ENCODE results near the gene MYH7.

The MYH7 gene

DNA sequence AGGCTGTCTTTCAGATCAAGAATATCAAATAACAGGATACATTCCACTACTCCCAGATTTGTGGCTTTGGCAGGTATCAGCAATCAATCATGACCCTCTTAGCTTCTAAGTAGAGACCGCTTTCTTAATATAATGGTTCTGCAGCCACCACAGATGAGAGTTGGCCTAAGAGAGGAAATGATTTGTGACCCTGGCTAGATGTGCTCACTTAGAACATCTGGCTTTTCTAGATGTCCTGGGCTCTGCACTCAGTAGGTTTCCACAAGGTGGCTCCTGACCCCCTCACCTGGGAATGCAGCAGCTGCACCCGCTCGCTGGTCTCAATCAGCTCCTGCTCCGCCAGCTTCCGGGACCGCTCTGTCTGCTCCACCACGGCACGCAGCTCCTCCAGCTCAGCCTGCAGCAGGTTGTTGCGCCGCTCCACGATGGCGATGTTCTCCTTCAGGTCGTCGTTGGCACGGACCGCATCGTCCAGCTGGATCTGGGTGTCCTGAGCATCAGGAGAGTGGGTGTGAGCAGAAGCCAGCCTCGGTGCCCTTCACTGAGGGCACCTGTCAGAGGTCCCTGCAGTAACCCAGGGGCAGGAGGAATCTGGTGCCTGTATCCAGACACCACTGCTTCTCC is 49.7 kb downstream of the MYH7 start:
- DNase-seq, result no peak

DNA sequence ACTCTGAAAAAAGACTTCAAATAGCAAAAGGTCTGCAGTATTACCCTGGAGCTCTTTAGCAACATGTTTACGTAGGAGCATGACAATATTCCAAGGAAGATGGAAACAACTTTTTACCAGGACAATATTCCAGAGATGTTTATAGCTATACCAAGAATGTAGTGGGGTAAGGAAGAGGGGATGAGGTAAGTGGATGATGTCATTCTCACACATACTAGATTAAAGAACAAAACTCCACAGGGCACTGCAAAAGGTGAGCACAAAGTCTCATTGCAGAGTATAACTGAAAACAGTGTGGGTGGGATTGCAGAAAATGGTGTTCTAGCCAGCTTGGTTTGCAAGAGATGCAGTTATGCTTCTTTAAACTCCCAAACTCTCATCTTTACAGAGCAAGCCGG is 50.2 kb downstream of the MYH7 start:
- DNase-seq, result no peak

DNA sequence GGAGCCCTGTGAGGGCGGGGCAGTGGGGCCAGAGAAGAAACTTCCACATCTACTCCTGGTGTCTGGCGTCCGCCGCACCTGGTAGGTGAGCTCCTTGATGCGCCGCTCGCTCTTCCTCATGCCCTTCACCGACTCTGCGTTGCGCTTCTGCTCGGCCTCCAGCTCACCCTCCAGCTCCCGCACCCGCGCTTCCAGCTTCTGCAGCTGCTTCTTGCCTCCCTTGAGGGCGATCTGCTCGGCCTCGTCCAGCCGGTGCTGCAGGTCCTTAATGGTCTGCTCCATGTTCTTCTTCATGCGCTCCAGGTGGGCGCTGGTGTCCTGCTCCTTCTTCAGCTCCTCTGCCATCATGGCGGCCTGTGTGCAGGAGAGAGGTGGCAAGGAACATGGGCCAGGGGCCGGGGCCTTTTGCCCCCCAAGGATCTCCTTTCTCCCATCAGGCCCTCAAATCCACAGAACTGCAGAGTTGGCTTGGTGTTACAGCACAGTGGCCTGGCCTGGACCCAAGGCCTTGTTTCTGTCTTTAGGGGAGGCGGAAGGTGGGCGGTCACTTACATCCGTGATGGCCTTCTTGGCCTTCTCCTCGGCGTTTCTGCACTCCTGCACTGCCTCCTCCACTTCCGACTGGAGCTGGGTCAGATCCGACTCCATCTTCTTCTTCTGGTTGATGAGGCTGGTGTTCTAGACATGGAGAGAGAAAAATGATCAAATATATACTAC is 50.9 kb downstream of the MYH7 start:
- no peak for DNase-seq

DNA sequence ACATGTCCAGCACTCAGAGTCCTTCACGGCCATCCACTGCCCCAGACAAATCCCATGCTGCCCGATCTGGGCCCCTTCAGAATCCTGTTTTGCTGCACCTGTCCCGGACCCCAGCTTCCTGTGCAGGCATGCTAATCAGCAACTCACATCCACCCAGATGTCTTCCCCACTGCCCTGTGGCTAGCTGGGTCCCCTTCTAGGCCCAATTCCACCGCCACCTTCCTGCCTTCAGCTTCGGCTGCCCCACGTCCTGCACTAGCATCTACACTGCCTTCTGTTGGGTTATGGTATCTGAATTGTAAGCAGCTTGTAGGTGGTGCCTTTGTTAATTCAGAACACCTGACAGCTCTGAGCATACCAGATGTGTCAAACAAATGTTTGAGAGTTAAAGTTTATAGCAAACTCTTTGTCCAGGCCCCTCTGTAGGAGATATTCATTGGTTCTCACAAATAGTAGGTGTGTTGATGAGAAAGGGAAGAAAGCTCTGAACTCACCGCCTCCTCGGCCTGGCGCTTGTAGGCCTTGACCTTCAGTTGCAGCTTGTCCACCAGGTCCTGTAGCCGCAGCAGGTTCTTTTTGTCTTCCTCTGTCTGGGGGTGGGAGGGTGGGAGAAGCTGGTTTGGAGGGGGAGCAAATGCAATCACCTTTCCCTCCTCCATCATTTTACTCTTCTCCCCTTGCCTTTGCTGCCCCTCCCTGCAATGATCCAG is 52.6 kb downstream of the MYH7 start:
- no peak for DNase-seq

DNA sequence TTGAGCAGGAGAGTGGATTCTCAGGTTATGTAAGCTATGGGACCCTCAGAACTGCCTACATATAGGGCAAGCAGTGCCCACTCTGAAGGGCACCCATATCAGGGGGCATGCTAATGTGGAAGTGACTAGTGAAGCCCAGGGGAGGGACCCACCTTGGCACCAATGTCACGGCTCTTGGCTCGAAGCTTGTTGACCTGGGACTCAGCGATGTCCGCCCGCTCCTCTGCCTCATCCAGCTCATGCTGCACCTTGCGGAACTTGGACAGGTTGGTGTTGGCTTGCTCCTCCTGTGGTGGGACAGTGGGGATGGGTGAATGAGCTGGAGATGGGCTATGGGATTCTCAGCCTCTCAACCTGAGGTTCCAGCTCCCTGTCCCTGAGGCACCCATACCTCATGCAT is 53.2 kb downstream of the MYH7 start:
- no peak for DNase-seq

DNA sequence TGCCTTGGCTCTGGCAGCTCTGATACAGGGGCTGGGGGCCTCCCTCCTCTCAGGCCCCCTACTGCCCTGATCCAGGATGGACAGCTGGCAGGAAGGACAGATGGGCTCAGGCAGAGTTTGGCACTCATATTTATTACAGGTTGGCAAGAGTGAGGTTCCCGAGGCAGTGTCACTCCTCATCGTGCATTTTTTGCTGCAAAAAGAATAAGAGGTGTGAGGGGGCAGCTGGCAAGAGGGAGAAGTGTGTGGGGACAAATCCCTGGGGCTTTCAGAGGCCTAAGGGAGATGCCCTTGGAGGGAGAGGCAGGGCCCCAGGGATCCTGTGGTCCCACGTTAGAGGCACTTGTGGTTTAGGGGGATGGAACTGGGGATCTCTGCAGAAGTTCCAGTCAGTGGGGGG is 53.6 kb downstream of the MYH7 start:
- no peak for DNase-seq

DNA sequence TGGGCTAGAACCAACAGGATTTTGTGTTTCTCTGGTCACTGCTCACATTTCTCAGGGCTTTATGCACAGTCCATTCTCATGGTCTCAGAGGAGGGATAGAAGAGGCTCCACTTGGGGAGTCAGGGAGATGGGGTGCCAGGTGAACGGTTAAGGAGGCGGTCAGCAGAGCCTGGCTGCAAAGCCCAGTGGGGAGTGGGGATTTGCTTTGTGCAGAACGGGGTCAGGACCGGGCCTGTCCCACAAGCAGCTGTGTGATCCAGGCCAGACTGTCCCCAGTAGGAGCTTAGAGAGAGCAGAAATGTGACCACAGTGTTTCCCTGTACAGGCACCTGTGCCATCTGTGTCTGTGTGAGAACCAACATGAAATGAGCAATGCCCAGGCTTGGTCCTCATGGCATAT is 54.5 kb downstream of the MYH7 start:
- no peak for DNase-seq

DNA sequence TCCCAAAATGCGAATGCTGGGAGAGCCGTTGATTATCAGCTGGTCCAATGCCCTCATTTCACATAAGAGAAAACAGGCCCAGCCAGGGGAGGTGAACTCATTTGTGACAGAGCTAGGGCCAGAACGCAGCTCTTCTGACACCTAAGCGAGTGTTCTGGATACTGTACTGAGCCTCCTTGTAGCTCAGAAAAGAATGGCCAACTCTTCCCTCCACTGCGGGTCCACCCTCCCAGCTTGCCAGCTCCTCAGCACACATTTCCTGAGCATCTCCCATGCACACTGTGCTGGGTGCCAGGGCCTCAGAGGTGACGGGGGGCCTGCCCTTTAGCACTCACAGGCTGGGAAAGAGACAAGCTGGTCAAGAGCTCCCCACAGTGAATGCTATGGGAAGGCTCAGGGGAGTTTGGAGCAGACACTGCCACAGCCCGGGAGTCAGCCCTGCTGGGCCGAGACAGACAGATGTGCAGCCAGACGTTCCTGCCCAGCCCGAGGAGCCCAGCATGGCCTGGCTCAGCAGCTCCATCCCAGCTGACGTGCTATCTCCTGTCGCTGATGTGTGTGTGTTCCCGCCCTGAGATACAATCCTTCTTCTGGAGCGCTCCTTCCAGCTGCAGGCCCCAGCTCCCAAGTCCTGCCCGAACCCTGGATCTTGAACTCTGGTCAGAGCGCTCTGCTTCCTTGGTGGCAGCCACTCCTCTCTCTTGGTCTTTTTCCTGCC is 55.1 kb downstream of the MYH7 start:
- DNase-seq, result no peak

DNA sequence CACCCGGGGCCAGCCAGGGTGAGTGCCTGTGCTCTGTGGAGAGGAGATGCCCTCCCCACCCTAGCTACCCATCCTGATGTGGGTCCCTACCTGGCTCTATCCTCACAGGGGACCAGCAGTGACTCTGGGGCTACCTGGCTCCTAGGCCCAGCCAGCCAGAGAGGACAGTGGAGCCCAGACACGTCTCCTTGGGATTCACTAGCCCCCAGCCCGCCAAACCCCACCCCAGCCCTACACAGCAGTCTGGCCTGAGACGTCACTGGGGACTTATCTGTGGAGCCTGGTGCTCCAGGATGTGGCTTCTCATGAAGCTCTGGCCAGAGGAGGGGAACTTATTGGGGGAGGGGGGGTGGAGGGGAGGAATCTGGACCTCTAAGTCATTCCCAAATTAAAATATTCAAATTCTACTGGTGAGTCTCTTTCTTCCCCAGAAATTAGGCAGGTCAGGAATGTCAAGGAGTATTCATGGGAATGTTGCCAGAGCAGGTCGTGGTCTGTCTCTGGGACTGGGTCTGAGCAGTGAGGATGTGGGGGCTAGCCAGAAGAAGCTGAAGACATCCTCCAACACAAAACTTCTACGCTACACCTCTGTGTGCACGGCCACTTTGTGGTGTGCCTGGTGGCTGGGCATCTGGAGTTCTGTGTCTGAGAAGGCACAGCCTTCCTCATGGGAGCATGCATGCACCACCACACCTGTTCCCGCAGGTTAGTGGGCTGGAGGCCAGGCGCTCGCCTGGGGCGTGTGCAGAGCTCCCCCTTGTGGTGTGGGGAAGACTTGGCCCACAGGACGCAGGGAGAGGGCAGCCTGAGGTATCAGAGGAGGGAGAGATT is 55.9 kb downstream of the MYH7 start:
- peak; percentile 12 to 56 (median 40) for DNase-seq

DNA sequence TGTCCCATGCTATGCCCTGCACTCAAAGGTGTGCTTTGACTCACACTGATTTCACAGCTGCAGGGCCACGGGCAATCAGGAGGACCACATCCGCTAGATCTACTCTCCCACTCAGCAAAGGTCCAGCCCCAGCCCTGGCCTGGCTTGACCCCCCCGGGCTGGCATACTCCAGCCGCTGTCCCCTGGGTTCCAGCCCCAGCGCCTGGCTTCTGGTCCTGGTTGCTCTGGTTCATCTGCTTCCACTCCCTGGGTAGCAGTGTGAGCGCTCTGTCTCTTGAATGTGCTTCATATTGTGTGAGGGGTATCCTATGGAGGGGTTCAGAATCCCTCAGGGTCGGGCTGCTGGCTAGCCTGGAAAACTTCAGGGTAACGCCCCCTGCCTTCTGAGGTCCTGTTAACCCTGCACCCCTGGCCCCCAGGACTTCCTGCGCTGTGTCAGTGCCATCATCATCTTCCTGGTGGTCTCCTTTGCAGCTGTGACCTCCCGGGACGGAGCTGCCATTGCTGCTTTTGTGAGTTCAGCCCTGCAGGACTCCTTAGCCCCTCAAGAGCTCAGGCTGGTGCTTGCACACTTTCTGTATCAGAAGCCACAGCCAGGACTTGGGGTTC is 56.7 kb downstream of the MYH7 start:
- no peak for DNase-seq

DNA sequence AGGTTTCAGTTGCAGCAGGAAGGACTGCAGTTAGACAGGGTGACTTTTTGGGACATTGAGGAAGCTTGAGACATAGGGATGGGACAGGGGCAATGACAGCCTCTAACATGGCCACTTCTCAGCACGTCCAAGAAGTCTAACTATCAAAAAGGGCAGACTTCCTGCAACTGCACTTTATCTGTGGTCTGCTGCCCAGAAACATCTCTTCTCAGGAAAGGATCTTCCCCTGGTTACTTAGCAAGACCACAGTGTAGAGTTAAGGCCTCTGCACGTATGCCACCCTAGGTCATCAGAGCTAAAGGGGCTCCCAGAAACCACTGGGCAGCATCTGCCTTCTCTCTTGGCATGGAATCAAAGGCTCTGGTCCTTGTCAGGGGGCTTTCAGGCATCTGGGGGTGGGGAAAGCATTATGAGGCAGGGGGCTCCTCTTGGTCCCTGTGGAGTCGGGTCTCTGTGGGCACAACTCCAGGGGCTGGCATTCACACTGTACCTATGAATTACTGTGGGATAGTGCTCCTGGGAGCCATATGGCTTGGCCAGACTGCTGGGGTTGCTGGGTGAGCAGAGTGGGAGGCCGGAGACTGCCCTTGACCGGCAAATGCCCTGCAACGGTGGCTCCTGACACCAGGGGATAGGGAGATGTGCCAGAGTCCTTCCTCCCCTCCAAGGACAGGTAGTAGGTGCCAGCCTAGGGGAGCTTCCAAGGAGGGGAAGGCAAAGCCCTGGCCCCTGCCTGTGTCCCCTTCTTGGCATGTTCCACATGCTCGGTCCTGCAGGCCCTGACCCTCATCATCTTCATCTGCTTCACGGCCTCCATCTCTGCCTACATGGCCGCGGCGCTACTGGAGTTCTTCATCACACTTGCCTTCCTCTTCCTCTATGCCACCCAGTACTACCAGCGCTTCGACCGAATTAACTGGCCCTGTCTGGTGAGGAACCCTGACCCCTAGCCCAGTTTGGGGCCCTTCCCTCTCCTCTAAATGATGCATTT is 57.6 kb downstream of the MYH7 start:
- no peak for DNase-seq

DNA sequence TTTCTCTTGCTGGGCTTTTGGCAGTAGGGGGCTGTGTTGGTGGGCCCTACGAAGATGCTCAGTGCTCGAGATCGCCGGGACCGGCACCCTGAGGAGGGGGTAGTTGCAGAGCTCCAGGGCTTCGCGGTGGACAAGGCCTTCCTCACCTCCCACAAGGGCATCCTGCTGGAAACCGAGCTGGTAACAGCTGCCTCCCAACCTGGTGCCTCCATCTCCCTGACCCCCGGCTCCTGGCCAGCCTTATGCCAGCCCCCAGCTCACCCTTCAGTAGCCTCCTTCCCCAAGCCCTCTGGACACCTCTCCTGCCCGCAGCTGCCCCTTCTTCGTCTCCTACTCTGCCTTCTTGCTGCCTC is 58.3 kb downstream of the MYH7 start:
- DNase-seq, result no peak

DNA sequence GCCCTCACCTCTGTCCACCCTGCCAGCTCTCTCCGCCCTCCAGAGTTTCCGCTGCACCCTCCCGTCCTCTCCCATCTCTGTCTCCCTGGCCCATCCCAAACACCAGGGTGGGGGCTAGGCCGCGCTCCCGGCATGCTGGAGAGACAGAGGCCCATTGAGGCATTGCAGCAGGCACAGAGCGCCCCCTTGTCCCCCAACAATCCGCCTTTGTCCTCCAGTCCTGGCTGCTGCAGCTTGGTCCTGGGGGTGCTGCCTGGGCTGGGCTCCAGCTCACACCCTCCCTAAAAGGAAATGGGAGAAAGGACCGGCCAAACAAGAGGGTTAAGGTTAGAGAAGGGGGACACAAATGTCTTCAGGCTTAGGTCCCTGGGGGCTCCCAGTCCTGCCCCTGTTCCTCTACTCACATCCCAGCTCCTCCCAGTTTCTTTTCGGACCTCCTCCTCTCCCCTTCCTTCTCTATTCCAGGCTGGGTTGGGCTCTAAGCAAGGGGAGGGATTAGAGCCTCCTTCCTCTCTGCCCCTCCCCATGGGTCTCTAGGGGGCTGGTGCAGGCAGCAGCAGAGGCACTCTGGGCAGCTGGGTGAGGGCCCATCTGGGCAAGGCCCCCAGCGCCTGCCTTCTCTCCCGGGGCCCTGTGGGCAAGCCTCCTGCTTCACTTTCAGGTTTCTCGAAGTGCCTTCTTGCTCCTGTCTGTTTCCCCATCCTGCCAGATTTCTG is 58.8 kb downstream of the MYH7 start, which contains the start of gene CMTM5:
Gene CMTM5, plus strand, starts transcription at position 565 of the 716 bp plus-strand sequence. CDS start 206 bp downstream, outside the sequence.
- DNase-seq, result no peak

DNA sequence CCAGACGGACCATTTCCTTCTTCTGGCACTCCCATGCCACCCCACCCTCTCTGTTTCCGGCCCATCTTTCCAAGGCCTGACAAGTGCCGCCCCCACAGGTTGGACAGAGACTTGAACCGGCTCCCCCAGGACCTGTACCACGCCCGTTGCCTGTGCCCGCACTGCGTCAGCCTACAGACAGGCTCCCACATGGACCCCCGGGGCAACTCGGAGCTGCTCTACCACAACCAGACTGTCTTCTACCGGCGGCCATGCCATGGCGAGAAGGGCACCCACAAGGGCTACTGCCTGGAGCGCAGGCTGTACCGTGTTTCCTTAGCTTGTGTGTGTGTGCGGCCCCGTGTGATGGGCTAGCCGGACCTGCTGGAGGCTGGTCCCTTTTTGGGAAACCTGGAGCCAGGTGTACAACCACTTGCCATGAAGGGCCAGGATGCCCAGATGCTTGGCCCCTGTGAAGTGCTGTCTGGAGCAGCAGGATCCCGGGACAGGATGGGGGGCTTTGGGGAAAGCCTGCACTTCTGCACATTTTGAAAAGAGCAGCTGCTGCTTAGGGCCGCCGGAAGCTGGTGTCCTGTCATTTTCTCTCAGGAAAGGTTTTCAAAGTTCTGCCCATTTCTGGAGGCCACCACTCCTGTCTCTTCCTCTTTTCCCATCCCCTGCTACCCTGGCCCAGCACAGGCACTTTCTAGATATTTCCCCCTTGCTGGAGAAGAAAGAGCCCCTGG is 59.8 kb downstream of the MYH7 start:
- DNase-seq, result no peak

DNA sequence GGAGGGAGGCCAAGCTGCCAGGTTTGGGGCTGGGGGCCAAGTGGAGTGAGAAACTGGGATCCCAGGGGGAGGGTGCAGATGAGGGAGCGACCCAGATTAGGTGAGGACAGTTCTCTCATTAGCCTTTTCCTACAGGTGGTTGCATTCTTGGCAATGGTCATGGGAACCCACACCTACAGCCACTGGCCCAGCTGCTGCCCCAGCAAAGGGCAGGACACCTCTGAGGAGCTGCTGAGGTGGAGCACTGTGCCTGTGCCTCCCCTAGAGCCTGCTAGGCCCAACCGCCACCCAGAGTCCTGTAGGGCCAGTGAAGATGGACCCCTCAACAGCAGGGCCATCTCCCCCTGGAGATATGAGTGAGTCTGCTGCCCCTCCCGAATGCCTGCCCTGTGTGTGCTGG is 62.4 kb downstream of the MYH7 start:
- no peak for DNase-seq

DNA sequence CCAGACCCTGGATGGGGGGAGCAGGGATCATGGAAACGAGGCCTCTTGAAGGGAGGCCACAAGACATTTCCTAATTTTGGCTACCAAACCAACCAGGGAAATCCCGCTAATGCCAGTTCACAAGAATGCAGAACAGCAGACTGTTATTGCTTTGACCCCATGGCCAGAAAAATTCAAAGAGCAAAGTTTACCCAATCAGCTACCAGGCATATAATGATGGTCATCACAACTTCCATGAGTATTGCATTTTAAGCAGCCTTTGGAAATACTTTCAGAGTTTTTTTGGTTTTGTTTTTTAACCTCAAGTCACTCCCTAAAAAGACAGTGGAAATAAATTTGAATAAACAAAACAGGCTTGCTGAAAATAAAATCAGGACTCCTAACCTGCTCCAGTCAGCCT is 63.0 kb downstream of the MYH7 start, which contains the start of gene IL25:
Gene IL25, plus strand, starts transcription at position 301 of the 400 bp plus-strand sequence.
- no peak for DNase-seq

DNA sequence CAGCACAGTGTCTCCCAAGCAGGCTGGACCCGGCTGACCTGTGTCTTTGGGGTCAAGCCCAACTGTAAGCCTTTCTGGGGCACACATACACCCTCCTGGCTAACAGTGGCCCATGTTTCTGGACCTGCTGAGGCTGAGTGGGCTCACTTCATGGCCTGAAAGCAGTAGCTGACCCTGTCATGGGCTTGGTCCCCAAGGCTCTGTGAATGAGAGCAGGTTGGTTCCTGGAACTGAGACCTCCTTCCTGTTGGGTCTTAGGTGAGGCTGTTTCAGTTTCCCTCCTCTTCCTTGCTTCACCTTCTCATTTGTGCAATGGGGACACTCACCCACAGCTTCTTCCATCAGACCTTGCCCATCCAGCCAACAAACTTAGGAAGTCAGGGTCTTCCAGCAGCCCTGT is 63.6 kb downstream of the MYH7 start:
- no peak for DNase-seq

DNA sequence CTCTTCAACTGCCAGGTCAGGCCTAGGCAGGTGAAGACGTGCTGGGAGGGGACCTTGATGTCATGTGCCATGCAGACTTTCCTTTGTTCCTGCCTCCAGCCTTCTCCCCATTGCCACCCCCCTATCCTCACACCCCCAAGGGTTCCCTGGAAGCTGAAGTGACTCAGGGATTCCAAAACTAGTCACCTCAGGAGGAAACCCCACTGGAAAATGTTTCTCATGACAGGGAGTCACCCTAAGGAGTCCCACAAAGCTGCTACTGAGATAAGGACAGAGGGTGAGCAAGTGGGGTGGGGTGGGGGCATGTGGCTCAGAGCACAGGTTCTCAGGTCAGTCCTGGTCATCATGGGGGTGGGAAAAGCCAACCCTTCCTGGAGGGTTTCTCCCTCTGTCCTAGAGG is 65.2 kb downstream of the MYH7 start:
- DNase-seq, result no peak

DNA sequence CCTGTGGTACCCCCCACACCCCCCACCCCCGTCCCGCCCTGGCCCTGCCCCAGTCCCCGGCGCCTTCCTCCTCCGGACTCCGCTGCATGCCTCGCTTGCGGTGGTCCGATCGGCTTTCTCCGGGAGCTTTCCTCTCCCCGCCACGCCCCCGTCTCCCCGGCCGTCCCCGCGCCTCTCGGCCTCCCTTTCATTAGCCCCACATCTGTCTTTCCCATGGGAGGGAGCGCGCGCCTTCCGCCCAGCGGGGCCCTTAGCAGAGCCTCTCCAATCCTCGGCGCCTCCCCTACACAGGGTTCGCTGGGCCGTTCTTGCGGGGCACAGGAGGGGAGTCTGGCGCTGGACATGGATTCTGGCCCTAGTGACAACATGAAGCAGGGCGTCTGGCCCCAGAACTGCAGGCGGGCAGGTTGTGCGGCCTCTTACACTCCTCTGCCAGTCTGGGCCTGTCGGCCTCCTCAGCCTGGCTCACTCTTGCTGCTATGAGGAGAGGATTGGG is 69.0 kb downstream of the MYH7 start:
- no peak for DNase-seq
